K562 treated with DMSO at 1 percent for 4 hours (cell line): Measurements from ENCODE around the gene EEF2KMT. TPM values are rescaled to one million over a fixed set of nuclear protein-coding genes. Genes with fewer than 3 reads are reported as not detected.

Experiments used
- total RNA-seq: library from RNA; unstranded; fragments of 300-600 nt; gene quantifications from 2 replicates; pipeline ENCODE4 v1.2.3, GENCODE V29; 2022; ENCODE audit not compliant: insufficient read depth

The EEF2KMT gene
- total RNA-seq: 4.7 and 6.2 TPM in 2 replicates

GRCh38 chr16:5097470-5098220, at the start of gene EEF2KMT:
EEF2KMT (minus strand) TSS chr16:5097795; CDS start chr16:5097739, 56 bp downstream.

GRCh38 chr16:5071681-5072333, 25.8 kb downstream of the EEF2KMT start, which contains the start of gene ALG1:
ALG1 (plus strand) TSS chr16:5071843; CDS start chr16:5071850, 7 bp downstream.

GRCh38 chr16:5065813-5066212, 31.8 kb downstream of the EEF2KMT start, which contains the start of gene C16orf89:
C16orf89 (minus strand) TSS chr16:5065956; CDS start chr16:5065908, 48 bp downstream.

Other genes starting within 250 kb of the EEF2KMT start
- gene PPL, start 160.6 kb downstream of the EEF2KMT start, total RNA-seq: not detected in 2 replicates
- not detected in 2 replicates for gene SEC14L5, start 139.5 kb downstream of the EEF2KMT start, total RNA-seq
- gene NAGPA, start 63.9 kb downstream of the EEF2KMT start, total RNA-seq: 8.3 and 8.9 TPM in 2 replicates
- not detected in 2 replicates for gene C16orf89, start 31.8 kb downstream of the EEF2KMT start, total RNA-seq
- gene ALG1, start 26.0 kb downstream of the EEF2KMT start, total RNA-seq: 10.2 and 17.2 TPM in 2 replicates